DMS114 treated with DMSO at 0.1 percent for 48 hours (cell line): ENCODE measurements around the gene DUS1L.
"Not testable (repeated sequence)": the region's sequence is repeated elsewhere in the genome, so short reads cannot be mapped to it uniquely, and the experiment has no call there.

ENCODE experiments used
- DNase-seq: peaks from one replicate; lab custom pipeline; 2025; ENCODE audit not compliant: unreplicated experiment; lab: John Stamatoyannopoulos, UW

DUS1L gene

DNA sequence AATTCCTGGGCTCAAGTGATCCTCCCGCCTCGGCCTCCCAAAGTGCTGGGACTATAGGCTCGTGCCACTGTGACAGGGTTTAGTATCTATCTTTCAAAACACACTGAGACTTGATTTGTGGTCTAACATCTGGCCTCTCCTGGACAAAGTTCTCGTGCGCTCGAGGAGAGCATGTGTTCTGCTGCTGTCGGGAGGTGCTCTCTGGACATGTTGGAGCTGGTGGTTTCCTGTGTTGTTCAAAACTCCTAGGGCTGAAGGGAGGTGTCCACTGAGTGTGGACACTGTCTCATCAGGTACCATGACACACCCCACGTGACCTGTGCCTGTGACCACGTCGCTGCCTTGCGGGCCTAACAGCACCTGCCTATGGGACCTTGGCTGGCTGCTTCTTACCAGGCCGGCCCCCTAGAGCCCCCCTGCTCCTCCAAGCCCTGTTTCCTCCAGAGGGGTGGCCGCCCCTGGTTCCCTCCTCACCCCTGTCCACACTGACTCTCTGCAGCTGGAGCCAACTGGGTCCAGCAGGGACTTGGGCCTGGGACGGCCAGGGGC is 19.6 kb downstream of the DUS1L start:
- no peak for DNase-seq

- no peak for DNase-seq
Observed at GRCh38 chr17:82043507-82043906, 22.1 kb downstream of the DUS1L start.

GRCh38 chr17:82042649-82043048 is 23.0 kb downstream of the DUS1L start:
- no peak for DNase-seq

DNA sequence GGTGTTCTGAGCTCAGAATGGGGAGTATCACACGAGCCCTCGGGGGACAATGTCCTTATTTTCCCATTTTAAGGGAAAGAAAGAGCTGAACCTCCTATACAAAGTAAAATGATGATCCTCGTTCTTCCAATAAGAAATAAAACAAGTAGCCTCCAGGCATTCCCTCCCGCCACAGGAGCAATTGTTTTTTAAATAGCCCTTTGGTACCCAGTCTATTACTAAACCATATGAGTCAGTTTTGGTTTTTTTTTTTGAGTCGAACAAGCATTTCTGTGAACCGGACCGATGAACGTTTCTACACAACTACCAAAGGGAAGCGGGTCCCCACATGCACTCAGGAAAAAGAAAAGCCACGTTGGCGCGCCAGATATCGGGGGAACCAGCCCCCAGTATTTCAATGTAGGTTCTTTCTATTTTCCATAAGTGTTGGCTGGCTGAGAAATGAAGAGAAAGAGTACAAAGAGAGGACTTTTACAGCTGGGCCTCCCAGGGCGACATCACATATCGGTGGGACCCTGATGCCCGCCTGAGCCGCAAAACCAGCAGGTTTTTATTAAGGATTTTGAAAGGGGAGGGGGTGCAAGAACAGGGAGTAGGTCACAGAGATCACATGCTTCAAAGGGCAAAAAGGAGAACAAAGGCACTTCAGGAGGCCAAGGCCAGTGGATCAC is 24.3 kb downstream of the DUS1L start:
- DNase-seq: no peak

DNA sequence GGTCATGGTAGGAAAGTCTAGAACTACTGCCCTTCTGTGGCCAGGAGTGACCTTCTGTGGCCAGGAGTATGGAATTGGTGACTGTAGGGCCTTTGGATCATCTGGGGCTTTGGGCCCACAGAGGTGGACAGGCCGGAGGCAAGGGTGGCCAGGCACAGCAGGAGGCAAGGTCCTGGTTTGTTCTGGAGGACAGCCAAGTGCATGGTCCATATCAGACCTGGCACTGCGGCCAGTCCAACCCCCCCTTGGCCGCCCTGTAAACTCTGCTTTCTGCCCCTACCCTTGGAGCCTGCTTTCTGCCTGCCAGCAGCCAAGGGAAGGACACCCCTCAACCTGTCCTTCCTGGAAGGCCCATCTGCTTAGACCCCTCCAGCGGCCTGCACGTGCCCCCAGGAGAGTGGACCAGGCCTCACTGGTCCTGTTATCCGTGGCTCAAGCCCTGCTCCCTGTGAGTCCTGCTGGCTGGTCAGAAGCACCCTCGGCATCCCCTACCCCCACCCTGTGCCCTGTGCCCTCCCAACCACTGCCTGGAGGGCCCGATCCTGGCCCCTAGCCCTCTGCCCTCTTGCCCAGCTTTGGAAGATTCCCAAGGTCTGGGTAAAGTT is 25.8 kb downstream of the DUS1L start:
- no peak for DNase-seq

- not testable (repeated sequence) for DNase-seq
Observed at GRCh38 chr17:82038796-82039409, 26.7 kb downstream of the DUS1L start.

GRCh38 chr17:82037889-82038195 is 27.8 kb downstream of the DUS1L start:
- no peak for DNase-seq

DNA sequence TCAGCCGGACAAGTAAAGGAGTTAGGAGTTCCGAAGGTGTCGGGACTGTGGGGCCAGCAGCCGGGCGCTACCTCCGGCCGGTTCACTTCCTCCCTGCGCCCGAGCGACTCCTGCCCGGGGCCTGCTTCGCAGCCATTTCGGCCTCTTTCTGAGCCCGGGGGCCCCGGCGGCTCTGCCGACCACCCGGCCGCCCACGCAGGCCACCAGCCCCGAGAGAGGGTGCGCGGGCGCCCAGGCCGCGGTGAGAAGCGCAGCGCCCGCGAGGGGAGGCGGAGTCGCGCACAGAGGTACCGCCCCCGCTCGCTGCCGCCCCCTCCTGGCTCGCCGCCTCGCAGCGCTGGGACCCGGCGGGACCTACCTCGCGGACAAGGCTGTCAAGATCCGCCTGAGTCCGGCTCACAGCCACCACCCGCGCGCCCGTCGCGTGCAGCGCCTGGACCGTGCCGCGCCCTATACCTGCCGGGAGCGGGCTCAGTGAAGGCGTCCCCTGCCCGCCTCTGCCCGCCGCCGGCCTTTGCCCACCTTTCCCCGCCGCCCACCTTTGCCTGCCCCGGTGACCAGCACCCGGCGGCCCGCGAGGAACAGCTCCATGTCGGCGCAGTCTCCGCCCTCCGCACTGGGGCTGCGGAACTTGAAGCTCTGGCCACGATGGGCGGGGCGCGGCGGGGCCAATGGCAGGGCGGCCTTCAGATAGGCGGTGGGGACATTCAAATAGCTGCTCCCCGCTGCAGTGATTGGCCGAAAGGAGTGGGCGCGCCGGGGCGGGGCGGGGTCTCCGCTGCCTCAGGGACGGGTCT is 28.3 kb downstream of the DUS1L start, which contains the start of gene DCXR:
DCXR (minus strand) TSS at position 606 of the 797 bp plus-strand sequence; CDS start at position 591, 15 bp downstream.
- DNase-seq: peak; percentile 89

- no peak for DNase-seq
Observed at GRCh38 chr17:82036634-82037091, 28.9 kb downstream of the DUS1L start.

DNA sequence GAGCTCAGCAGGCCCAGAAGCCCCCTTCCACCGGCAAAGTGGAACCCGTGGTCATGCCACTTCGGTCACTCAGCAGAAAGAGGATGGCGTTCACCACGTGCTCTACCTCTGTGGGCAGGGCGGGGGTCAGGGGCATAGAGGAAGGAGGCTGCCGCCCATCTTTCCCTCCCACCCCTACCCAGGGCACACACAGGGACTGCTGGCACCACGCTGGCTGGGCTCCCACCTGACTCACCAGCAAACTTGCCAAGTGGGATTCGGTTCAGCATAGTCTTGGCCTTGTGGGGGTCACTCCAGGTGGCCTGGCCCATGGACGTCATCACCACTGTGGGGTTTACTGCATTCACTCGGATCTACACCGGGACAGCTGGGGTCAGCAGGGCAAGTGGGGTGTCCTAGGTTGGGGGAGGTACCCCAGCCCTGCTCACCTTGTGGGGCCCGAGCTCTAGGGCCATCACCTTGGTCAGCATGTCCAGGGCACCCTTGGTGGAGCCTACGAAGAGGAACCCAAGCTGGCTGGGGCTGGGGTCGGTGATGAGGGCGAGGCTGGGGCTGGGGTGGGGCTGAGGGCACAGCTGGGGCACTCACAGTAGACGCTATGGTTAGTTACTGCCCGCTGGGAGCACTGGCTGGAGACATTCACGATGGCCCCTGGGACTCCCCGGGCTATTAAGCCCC is 29.5 kb downstream of the DUS1L start:
- DNase-seq: no peak

DNA sequence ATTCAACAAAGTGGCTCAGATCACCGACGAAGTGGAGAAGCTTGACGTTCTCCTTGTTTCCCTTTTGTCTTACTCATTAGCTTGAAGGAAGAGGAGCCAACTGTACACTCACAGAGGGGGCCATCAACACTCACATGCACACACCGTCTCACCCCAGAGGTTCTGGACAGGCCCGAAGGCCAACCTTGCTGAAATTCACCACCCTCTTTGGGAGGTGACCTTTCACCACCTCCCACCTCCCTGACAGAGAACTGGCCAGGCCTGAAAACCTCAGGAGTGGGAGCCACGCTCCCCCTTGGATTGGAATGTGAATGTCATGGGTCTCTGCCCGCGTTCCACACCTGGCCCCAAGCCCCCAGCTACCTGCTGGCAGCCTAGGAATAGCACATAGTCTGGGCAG is 30.1 kb downstream of the DUS1L start:
- no peak for DNase-seq

GRCh38 chr17:82034371-82035011 is 31.1 kb downstream of the DUS1L start:
- DNase-seq: no peak

DNA sequence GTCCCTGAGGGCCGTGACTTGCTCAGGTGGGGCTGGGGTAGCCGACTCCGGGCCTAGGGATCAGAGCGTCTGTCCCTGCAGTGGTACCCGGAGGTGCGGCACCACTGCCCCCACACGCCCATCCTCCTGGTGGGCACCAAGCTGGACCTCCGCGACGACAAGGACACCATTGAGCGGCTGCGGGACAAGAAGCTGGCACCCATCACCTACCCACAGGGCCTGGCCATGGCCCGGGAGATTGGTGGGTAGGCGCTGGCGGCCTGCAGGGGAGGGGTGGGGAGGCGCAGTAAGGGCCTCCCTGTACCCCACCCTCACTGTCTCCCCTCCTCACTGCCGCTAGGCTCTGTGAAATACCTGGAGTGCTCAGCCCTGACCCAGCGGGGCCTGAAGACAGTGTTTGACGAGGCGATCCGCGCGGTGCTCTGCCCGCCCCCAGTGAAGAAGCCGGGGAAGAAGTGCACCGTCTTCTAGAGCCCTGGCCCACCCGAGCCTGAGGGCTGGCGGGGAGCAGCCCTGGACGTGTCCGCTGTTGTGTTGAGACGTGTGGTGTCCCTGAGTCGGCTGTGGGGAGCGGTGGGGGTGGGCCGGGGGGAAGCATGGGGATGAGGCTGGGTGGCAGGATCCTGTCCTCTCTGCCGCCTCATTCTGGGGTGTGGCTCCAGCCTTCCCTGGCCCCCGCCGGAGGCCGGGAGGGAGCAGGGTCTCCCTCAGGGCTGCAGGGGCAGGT is 32.1 kb downstream of the DUS1L start:
- DNase-seq: no peak

DNA sequence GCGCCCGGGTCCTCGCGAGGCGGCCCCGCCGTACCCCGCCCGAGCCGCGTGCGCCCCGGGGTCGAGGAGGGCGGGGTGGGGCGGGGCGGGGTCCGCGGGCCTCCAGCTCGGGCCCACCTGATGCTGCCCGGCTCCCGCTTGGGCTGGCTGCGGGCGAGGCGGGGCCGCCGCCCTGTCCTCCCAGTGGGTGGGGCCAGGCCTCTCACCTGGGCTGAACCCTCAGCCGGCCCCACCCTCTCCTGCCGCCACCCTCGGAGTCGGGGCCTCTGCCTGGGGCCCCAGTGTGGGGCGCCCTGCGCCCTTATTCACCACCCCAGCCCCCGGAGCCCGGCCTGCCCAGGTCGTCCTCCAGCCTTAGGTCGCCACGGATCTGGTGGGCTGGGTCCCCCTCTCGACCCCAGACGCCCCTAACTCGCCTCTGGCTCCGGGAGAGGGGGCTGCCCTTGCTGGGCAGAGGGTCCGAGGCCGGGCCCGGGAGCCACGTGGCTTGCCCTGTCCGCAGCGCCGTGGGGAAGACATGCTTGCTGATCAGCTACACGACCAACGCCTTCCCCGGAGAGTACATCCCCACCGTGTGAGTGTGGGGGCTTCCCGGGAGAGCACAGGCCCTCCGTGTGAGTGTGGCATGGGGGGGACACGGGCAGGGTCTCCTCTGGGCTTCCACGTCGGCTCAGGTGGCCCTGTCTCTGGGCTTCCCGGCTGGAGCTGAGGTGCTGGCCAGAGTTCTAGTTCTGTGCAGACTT is 33.5 kb downstream of the DUS1L start:
- DNase-seq: no peak

DNA sequence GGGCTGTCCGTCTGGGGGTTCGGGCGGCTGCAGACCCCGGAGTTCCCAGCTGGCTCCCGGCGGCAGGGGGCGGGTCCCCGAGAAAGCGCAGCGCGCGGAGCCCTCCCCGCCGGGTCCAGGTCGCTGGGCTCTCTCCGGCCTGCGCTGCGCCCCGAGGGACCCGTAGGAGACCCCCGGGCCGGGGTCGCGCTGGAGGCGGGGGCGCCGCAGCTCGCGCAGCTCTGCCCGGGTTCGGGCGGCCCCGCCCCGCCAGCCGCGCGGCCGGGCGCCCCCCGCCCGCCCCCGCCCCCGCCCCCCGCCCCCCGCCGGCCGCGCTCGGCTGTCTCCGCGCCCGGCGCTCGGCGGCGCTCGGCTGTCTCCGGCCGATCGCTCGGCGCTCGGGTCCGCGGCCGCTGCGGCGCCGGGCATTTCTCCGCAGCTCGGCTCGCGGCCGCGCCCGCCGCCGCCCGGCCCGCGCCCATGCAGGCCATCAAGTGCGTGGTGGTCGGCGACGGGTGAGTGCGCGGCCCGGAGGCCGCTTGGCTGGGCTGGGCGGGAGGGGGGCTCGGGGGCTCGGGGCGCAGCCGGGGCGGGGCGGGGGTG is 34.2 kb downstream of the DUS1L start, which contains the start of gene RAC3:
RAC3 (plus strand) TSS at position 376 of the 582 bp plus-strand sequence; CDS start at position 460, 84 bp downstream.
- DNase-seq: no peak

DNA sequence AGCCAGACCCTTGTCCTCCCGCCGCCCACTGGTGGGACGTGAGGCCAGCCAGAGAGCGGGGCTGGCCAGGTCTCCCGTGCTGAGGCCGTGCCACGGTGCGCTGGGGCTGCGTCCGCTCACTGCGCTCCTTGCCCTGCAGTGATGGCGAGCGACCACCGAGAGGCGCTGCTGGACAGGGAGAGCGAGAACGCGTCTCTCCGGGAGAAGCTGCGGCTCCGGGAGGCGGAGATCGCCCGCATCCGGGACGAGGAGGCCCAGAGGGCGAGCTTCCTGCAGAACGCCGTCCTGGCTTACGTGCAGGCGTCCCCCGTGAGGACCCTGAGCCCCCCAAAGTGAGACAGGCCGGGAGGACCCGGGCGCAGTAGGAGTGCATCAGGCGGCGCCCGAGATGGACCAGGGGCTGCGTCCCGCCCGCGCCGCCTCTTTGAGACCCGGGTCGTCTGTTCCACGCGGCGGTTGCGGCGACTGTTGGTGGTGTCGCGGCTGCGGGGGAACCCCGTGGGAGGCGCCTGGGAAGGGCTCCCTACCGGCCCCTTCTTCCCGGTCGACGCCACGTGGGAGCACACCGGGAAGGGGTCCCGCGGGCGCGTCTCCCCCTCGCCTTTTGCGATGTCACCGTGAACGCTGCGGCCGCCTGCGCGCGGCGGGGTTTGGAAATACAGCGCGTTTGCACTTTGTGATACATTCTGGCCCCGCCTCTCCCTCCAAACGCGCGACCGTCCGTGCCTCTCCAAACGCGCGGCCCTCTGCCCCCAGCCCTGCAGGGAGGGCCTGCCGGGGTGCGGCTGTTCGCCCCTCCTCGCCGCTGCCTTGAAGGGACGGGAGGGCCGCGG is 34.9 kb downstream of the DUS1L start:
- peak; percentile 36 for DNase-seq

GRCh38 chr17:82029990-82030469 is 35.6 kb downstream of the DUS1L start:
- DNase-seq: no peak
